Kidney (tissue), 14 donors: ENCODE measurements around the gene HSP90AB1. TPM values are rescaled to one million over a fixed set of nuclear protein-coding genes. Genes with fewer than 3 reads are reported as not detected.

ENCODE experiments used
- DNase-seq, 5 donors: peaks; one replicate each; pipeline ENCODE4 v3.0.0-alpha.2; 2013 to 2020
- FAIRE-seq: peaks from 2 replicates; lab custom pipeline; 2012; peaks lifted over from hg19 to GRCh38; lab: Jason Lieb, UNC
- H3K27ac ChIP-seq, 2 donors: one replicate each; pipeline ENCODE4 v1.7.0; 2013; ENCODE audit warnings: low read depth in 2 of 2, low read length in 2 of 2, inconsistent platforms in 1 of 2
- H3K27me3 ChIP-seq: one replicate; pipeline ENCODE4 v1.7.1; 2013; ENCODE audit warnings: low read length, inconsistent platforms; ENCODE audit not compliant: control insufficient read depth, insufficient read depth
- H3K36me3 ChIP-seq, 3 donors: one replicate each; pipeline versions ENCODE4 v1.7.0 to v1.7.1; 2013; ENCODE audit warnings: low read length in 3 of 3, control low read depth in 1 of 3, inconsistent platforms in 1 of 3; ENCODE audit not compliant: insufficient read depth in 3 of 3, control insufficient read depth in 2 of 3
- H3K4me1 ChIP-seq, 3 donors: one replicate each; pipeline versions ENCODE4 v1.7.0 to v1.7.1; 2013; ENCODE audit warnings: low read length in 3 of 3, inconsistent platforms in 1 of 3, low read depth in 1 of 3; ENCODE audit not compliant: control insufficient read depth in 2 of 3, insufficient read depth in 2 of 3
- H3K4me3 ChIP-seq, 3 donors: one replicate each; pipeline versions ENCODE4 v1.7.0 to v1.8.1; 2013; ENCODE audit warnings: low read length in 3 of 3, control low read depth in 1 of 3, inconsistent platforms in 1 of 3
- H3K9ac ChIP-seq, 3 donors: one replicate each; pipeline versions ENCODE4 v1.7.0 to v1.7.1; 2013; ENCODE audit warnings: low read length in 3 of 3, control low read depth in 1 of 3, inconsistent platforms in 1 of 3
- H3K9me3 ChIP-seq, 3 donors: one replicate each; pipeline versions ENCODE4 v1.7.0 to v1.7.1; 2013; ENCODE audit warnings: low read length in 3 of 3, control low read depth in 1 of 3, inconsistent platforms in 1 of 3; ENCODE audit not compliant: control insufficient read depth in 2 of 3, insufficient read depth in 1 of 3
- CTCF ChIP-seq: IDR thresholded peaks from 3 replicates; pipeline ENCODE4 v1.5.1; 2012; ENCODE audit warnings: mild to moderate bottlenecking, moderate library complexity, borderline replicate concordance; ENCODE audit not compliant: insufficient read depth; ENCODE audit errors: extremely low read depth
- intact Hi-C: fragments of 100-400 bp; cut with DNase I; formaldehyde crosslinking; loops from one replicate; pipeline ENCODE4 v1.11.1; 2022
- polyA plus RNA-seq: library from polyadenylated mRNA; stranded (reverse); fragments of 350-450 nt; fragmentation: Illumina TruSeq; extraction: RNeasy Lipid Tissue Mini Kit (QIAGEN cat#74804); gene quantifications from one replicate; pipeline ENCODE4 v1.2.3, GENCODE V29; 2014; ENCODE audit warnings: low read depth, low replicate concordance; ENCODE audit not compliant: insufficient read depth
- total RNA-seq: library from RNA; stranded (reverse); fragmentation: NEBNext Ultra II Directional; extraction: Animal tissue kit (Norgen Biotek cat#: 25700); gene quantifications from one replicate; pipeline ENCODE4 v1.2.1, GENCODE V29; 2021
- donor health status: control.
- donor health status: control.
- donor health status: control.
- donor health status: control.
- donor health status: control.
- donor health status: DM: yes; HTN: yes; CAD: no.
- donor health status: Normal renal cell carcinoma (clear cell type).

Gene HSP90AB1
- total and polyA plus RNA-seq, 2 donors from 2014 or later = 499 to 551 TPM

- intact Hi-C loops = no loop called here
- H3K9ac ChIP-seq = no peak overlapping the region
Observed at GRCh38 chr6:44277763-44278162, 30.9 kb downstream of the HSP90AB1 start.

GRCh38 chr6:44278315-44278714, 31.4 kb downstream of the HSP90AB1 start:
- no peak overlapping the region for H3K4me3 ChIP-seq
- DNase-seq = no peak
- no peak overlapping the region for H3K9ac ChIP-seq
- intact Hi-C loops = no loop called here
- no peaks in the 10 kb centered on the region for H3K36me3 ChIP-seq
- no peaks in the 10 kb centered on the region for H3K4me1 ChIP-seq
- no peak overlapping the region for H3K27ac ChIP-seq
- H3K27me3 ChIP-seq = peaks cover 2% of the 10 kb centered on the region
- H3K9me3 ChIP-seq = no peaks in the 10 kb centered on the region
- no peak for FAIRE-seq
- TF ChIP-seq CTCF = no peak

More at GRCh38 chr6:44277763-44278162, 30.9 kb downstream of the HSP90AB1 start:
- TF ChIP-seq CTCF = no peak
- H3K9me3 ChIP-seq = no peaks in the 10 kb centered on the region
- DNase-seq (no peak), FAIRE-seq (no peak)
- no peaks in the 10 kb centered on the region for H3K36me3 ChIP-seq
- H3K4me1 ChIP-seq = no peaks in the 10 kb centered on the region
- H3K4me3 ChIP-seq = no peak overlapping the region
- H3K27ac ChIP-seq = no peak overlapping the region
- peaks cover 2% of the 10 kb centered on the region for H3K27me3 ChIP-seq

GRCh38 chr6:44278774-44279697, 32.1 kb downstream of the HSP90AB1 start:
- H3K9me3 ChIP-seq = no peaks in the 10 kb centered on the region
- no peak overlapping the region for H3K27ac ChIP-seq
- no peak overlapping the region for H3K4me3 ChIP-seq
- DNase-seq = peak in 1 of 5 donors; percentile 22
- H3K27me3 ChIP-seq = peaks cover 2% of the 10 kb centered on the region
- intact Hi-C loops = no loop called here
- H3K36me3 ChIP-seq = no peaks in the 10 kb centered on the region
- FAIRE-seq = no peak
- no peak for TF ChIP-seq CTCF
- no peaks in the 10 kb centered on the region for H3K4me1 ChIP-seq
- H3K9ac ChIP-seq = no peak overlapping the region
